Ishikawa (cell line): ENCODE data around the gene PRKAR2A.

Source experiments
- CEBPB ChIP-seq: IDR thresholded peaks from 2 replicates; pipeline ENCODE4 v1.6.1; 2012
- CREB1 ChIP-seq: IDR thresholded peaks from 2 replicates; pipeline ENCODE4 v1.6.1; 2012; ENCODE audit warnings: low read depth
- EGR1 ChIP-seq: IDR thresholded peaks from 2 replicates; pipeline ENCODE4 v1.6.1; 2012
- EP300 ChIP-seq: IDR thresholded peaks from 2 replicates; pipeline ENCODE4 v1.6.1; 2012; ENCODE audit warnings: borderline replicate concordance
- FOXM1 ChIP-seq: IDR thresholded peaks from 2 replicates; pipeline ENCODE4 v1.6.1; 2012; ENCODE audit warnings: low read depth, borderline replicate concordance
- MAX ChIP-seq: IDR thresholded peaks from 2 replicates; pipeline ENCODE4 v1.6.1; 2012
- NFIC ChIP-seq: IDR thresholded peaks from 2 replicates; pipeline ENCODE4 v1.6.1; 2012
- RAD21 ChIP-seq: IDR thresholded peaks from 2 replicates; pipeline ENCODE4 v1.6.1; 2012; ENCODE audit warnings: low read depth
- REST ChIP-seq: IDR thresholded peaks from 2 replicates; pipeline ENCODE4 v1.6.1; 2012; ENCODE audit warnings: low read depth, mild to moderate bottlenecking
- TAF1 ChIP-seq: IDR thresholded peaks from 2 replicates; pipeline ENCODE4 v1.6.1; 2012; ENCODE audit warnings: low read depth, mild to moderate bottlenecking
- TCF12 ChIP-seq: IDR thresholded peaks from 2 replicates; pipeline ENCODE4 v1.6.1; 2012; ENCODE audit warnings: low read depth
- TEAD4 ChIP-seq: IDR thresholded peaks from 2 replicates; pipeline ENCODE4 v1.6.1; 2012
- USF1 ChIP-seq: IDR thresholded peaks from 2 replicates; pipeline ENCODE4 v1.6.1; 2012
- YY1 ChIP-seq: IDR thresholded peaks from 2 replicates; pipeline ENCODE4 v1.6.1; 2012; ENCODE audit warnings: low read depth
- ZBTB7A ChIP-seq: IDR thresholded peaks from 2 replicates; pipeline ENCODE4 v1.6.1; 2012; ENCODE audit warnings: low read depth

Gene PRKAR2A

GRCh38 chr3:48830715-48831114 lies 17.0 kb downstream of the PRKAR2A start:
- TF ChIP-seq EP300 (no peak), REST (no peak), CEBPB (no peak), NFIC (no peak), ZBTB7A (no peak), MAX (no peak), EGR1 (no peak), TAF1 (no peak)

GRCh38 chr3:48826451-48826850 lies 21.2 kb downstream of the PRKAR2A start:
- TF ChIP-seq EGR1, result no peak
- TF ChIP-seq CEBPB, result no peak
- no peak for TF ChIP-seq TCF12
- TF ChIP-seq FOXM1, result no peak
- no peak for TF ChIP-seq MAX
- no peak for TF ChIP-seq CREB1
- no peak for TF ChIP-seq YY1
- TF ChIP-seq TEAD4, result no peak
- TF ChIP-seq EP300, result no peak
- no peak for TF ChIP-seq ZBTB7A
- TF ChIP-seq REST, result no peak
- TF ChIP-seq NFIC, result no peak
- no peak for TF ChIP-seq RAD21
- no peak for TF ChIP-seq USF1
- TF ChIP-seq TAF1, result no peak

GRCh38 chr3:48820612-48821324 lies 26.9 kb downstream of the PRKAR2A start:
- no peak for TF ChIP-seq TCF12
- TF ChIP-seq NFIC, result peak; percentile 82
- peak; percentile 31; the same call in 1 of the 2 replicates for TF ChIP-seq TEAD4

- no peak for TF ChIP-seq MAX
- no peak for TF ChIP-seq TAF1
- TF ChIP-seq REST, result no peak
- no peak for TF ChIP-seq NFIC
Measured at GRCh38 chr3:48819234-48820221, 28.1 kb downstream of the PRKAR2A start.

- TF ChIP-seq TCF12 (no peak), EGR1 (no peak), TAF1 (no peak), MAX (no peak), EP300 (no peak), YY1 (no peak), FOXM1 (no peak), TEAD4 (no peak), NFIC (no peak), REST (no peak), CEBPB (no peak), RAD21 (no peak), CREB1 (no peak), USF1 (no peak), ZBTB7A (no peak)
Measured at GRCh38 chr3:48811524-48811923, 36.1 kb downstream of the PRKAR2A start.
